Endothelial cell of umbilical vein (primary cell): Measurements from ENCODE around the gene DENND2C. TPM values are rescaled to one million over a fixed set of nuclear protein-coding genes. Genes with fewer than 3 reads are reported as not detected.

Experiments used
- BruUV-seq: library from RNA; stranded (reverse); fragments of 400-500 nt; replicated peaks from 2 replicates; lab custom pipeline; 2021; lab: Mats Ljungman, UMichigan
- CTCF ChIA-PET: fragments of 300-600, 350-600 bp; sonication (Branson Sonifier 250); formaldehyde crosslinking; loops from one replicate; lab custom pipeline; 2021; ENCODE audit warnings: antibody characterized with exemption, inconsistent platforms; lab: Charles Lee
- POLR2A ChIA-PET: fragments of 300-600, 350-600 bp; sonication (Branson Sonifier 250); formaldehyde crosslinking; loops from one replicate; lab custom pipeline; 2021; ENCODE audit warnings: antibody characterized with exemption, inconsistent platforms; lab: Charles Lee
- DNase-seq: peaks from one replicate; pipeline ENCODE4 v3.0.0-alpha.2; 2011; ENCODE audit warnings: low read depth, low spot score
- FAIRE-seq: peaks from 2 replicates; lab custom pipeline; 2011; peaks lifted over from hg19 to GRCh38; lab: Jason Lieb, UNC
- H2AFZ ChIP-seq: 2 replicates; pipeline ENCODE4 v1.6.0; 2012; ENCODE audit warnings: low read depth, low read length, control low read depth, inconsistent platforms
- H3K27ac ChIP-seq: 2 replicates; pipeline ENCODE4 v1.5.1; 2011; ENCODE audit warnings: low read depth, mild to moderate bottlenecking, control low read depth, low read length, moderate library complexity; ENCODE audit not compliant: insufficient read depth
- H3K27me3 ChIP-seq, 2 experiments: 2 replicates each; pipeline versions ENCODE4 v1.6.0 to v1.6.1; 2011; ENCODE audit warnings: low read length in 2 of 2, mixed read lengths in 1 of 2; ENCODE audit not compliant: control insufficient read depth in 2 of 2, insufficient read depth in 2 of 2
- H3K36me3 ChIP-seq, 2 experiments: 2 replicates in 1 of 2; 3 replicates in 1 of 2; pipeline ENCODE4 v1.5.1; 2011; ENCODE audit warnings: low read length in 2 of 2, mild to moderate bottlenecking in 1 of 2, moderate library complexity in 1 of 2; ENCODE audit not compliant: control insufficient read depth in 2 of 2, insufficient read depth in 2 of 2; ENCODE audit errors: extremely low read depth in 1 of 2
- H3K4me1 ChIP-seq: 3 replicates; pipeline ENCODE4 v1.5.1; 2011; ENCODE audit warnings: mild to moderate bottlenecking, low read length; ENCODE audit not compliant: control insufficient read depth, insufficient read depth; ENCODE audit errors: extremely low read depth
- H3K4me2 ChIP-seq: 2 replicates; pipeline ENCODE4 v1.6.1; 2011; ENCODE audit warnings: low read length, control low read depth, mixed read lengths; ENCODE audit not compliant: insufficient read depth
- H3K4me3 ChIP-seq, 3 experiments: fragments of 200-600 bp in 1 of 3; sonication (generic), shearing (Covaris generic) in 1 of 3; replicated peaks in 1 of 3; 2 replicates each; pipeline ENCODE4 v1.5.1; 2011 to 2016; ENCODE audit warnings: control low read depth in 3 of 3, low read length in 3 of 3, mild to moderate bottlenecking in 2 of 3, inconsistent platforms in 1 of 3, low read depth in 1 of 3, moderate library complexity in 1 of 3; ENCODE audit not compliant: insufficient read depth in 1 of 3
- H3K79me2 ChIP-seq: 2 replicates; pipeline ENCODE4 v1.6.0; 2012; ENCODE audit warnings: low read length, inconsistent platforms; ENCODE audit not compliant: control insufficient read depth, insufficient read depth
- H3K9ac ChIP-seq: replicated peaks from 2 replicates; pipeline ENCODE3; 2011; ENCODE audit warnings: low read length, control low read depth; ENCODE audit not compliant: insufficient read depth; ENCODE audit errors: extremely low read depth
- H3K9me1 ChIP-seq: replicated peaks from 3 replicates; pipeline ENCODE4 v1.6.0; 2011; ENCODE audit warnings: mild to moderate bottlenecking, low read length; ENCODE audit not compliant: control insufficient read depth, insufficient read depth; ENCODE audit errors: extremely low read depth
- H3K9me3 ChIP-seq: replicated peaks from 2 replicates; pipeline ENCODE4 v1.5.1; 2012; ENCODE audit warnings: low read length, inconsistent platforms; ENCODE audit not compliant: control insufficient read depth, insufficient read depth
- H4K20me1 ChIP-seq: replicated peaks from 2 replicates; pipeline ENCODE3; 2011; ENCODE audit warnings: mild to moderate bottlenecking, low read length; ENCODE audit not compliant: control insufficient read depth, insufficient read depth; ENCODE audit errors: extremely low read depth
- EZH2 ChIP-seq: IDR thresholded peaks from 2 replicates; pipeline ENCODE4 v1.6.1; 2012; ENCODE audit warnings: borderline replicate concordance, low read depth, mild to moderate bottlenecking, moderate library complexity, low read length, inconsistent platforms; ENCODE audit not compliant: severe bottlenecking
- FOS ChIP-seq: IDR thresholded peaks from 2 replicates; pipeline ENCODE4 v1.6.1; 2011; ENCODE audit warnings: mild to moderate bottlenecking, low read length, moderate library complexity, borderline replicate concordance; ENCODE audit not compliant: insufficient read depth
- GATA2 ChIP-seq: IDR thresholded peaks from 2 replicates; pipeline ENCODE4 v1.7.0; 2011; ENCODE audit warnings: low read depth, mild to moderate bottlenecking, moderate library complexity, mixed read lengths, low read length; ENCODE audit not compliant: insufficient read length, insufficient read depth
- JUN ChIP-seq: IDR thresholded peaks from 2 replicates; pipeline ENCODE4 v1.6.1; 2011; ENCODE audit warnings: borderline replicate concordance, low read depth; ENCODE audit not compliant: insufficient read length, insufficient read depth
- MYC ChIP-seq: IDR thresholded peaks from one replicate; pipeline ENCODE4 v1.6.1; 2011; ENCODE audit warnings: mild to moderate bottlenecking, low read depth, low read length
- POLR2A ChIP-seq: IDR thresholded peaks from 2 replicates; pipeline ENCODE4 v1.6.1; 2012; ENCODE audit warnings: low read depth, mild to moderate bottlenecking, control low read depth, low read length
- POLR2AphosphoS5 ChIP-seq: IDR thresholded peaks from 2 replicates; pipeline ENCODE4 v1.6.1; 2012; ENCODE audit warnings: low read depth, mild to moderate bottlenecking, control low read depth, low read length, moderate library complexity; ENCODE audit not compliant: insufficient read depth
- dilution Hi-C: fragments of 300-500 bp; cut with MboI; formaldehyde crosslinking; loops from one replicate; pipeline ENCODE4 v1.15.0; 2019; ENCODE audit warnings: low sequenced_read_pairs; ENCODE audit not compliant: extremely low pct_ligation_motif_present
- intact Hi-C: fragments of 100-400 bp; cut with micrococcal nuclease; formaldehyde crosslinking; loops from one replicate; pipeline ENCODE4 v1.10.0; 2022
- polyA plus RNA-seq, 4 experiments: library from polyadenylated mRNA; depleted of rRNA in 3 of 4; stranded (reverse) in 3 of 4; unstranded in 1 of 4; fragments of >200 nt; gene quantifications; 2 replicates each; pipeline versions ENCODE4 v1.2.1 to v1.2.3, GENCODE V29; 2011 to 2012; ENCODE audit warnings: missing spikeins in 1 of 4
- total RNA-seq: library from RNA; stranded (reverse); gene quantifications from 2 replicates; pipeline ENCODE4 v1.2.3, GENCODE V29; 2021
- TF ChIP-seq, protein P1 (sequence below), 2 donors: IDR thresholded peaks; 1 replicate in 1 of 2; 2 replicates in 1 of 2; pipeline ENCODE4 v1.5.1; 2011; ENCODE audit warnings: low read length in 2 of 2, mild to moderate bottlenecking in 2 of 2, moderate library complexity in 2 of 2, control low read depth in 1 of 2, inconsistent platforms in 1 of 2, low read depth in 1 of 2; ENCODE audit not compliant: insufficient read depth in 1 of 2; ENCODE audit errors: extremely low read depth in 1 of 2
- TF ChIP-seq, protein P2 (sequence below): IDR thresholded peaks from 2 replicates; pipeline ENCODE4 v1.6.1; 2011; ENCODE audit not compliant: insufficient read depth, insufficient read length

The DENND2C gene
- total and polyA plus RNA-seq, 2 donors (not counting 3 experiments of a cell fraction or from before 2014, with no cell fraction given), result 0.12 to 0.22 TPM

DNA sequence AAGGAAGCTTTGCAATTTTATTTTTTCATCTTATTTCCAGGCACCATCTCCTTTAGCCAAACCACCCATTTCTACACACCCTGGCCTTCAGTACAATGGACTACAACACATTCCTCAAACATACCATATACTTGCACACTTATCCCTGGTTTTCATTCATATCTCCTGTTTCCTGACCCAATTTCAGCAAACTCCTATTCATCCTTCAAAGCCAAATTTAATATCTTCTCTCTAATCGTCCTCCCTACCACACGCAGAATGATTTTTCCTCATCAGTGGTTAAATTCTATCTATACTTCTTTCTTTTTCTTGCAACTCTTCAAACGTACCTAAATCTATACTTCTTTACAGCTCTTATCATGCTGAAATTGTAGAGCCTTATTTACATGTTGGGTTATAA is 2.9 kb downstream of the DENND2C start:
- H3K27me3 ChIP-seq, result peaks cover 2 to 4% of the 10 kb centered on the region in 2 experiments
- H3K9me3 ChIP-seq, result no peaks in the 10 kb centered on the region
- intact Hi-C loops (no loop called here), dilution Hi-C loops (no loop called here)
- ChIA-PET CTCF (interaction anchor here (1.3 kb wide), 1 partner anchor 28 kb away, joined by 3 read pairs; no protein-coding TSS in a partner anchor), POLR2A (no interaction called here)
- H3K9me1 ChIP-seq, result no peaks in the 10 kb centered on the region
- H4K20me1 ChIP-seq, result no peaks in the 10 kb centered on the region
- no peak overlapping the region for H3K4me2 ChIP-seq
- TF ChIP-seq JUN (no peak), POLR2A (no peak), POLR2AphosphoS5 (no peak), EZH2 (no peak), GATA2 (no peak), MYC (no peak), FOS (no peak)
- TF ChIP-seq, protein P1, sequence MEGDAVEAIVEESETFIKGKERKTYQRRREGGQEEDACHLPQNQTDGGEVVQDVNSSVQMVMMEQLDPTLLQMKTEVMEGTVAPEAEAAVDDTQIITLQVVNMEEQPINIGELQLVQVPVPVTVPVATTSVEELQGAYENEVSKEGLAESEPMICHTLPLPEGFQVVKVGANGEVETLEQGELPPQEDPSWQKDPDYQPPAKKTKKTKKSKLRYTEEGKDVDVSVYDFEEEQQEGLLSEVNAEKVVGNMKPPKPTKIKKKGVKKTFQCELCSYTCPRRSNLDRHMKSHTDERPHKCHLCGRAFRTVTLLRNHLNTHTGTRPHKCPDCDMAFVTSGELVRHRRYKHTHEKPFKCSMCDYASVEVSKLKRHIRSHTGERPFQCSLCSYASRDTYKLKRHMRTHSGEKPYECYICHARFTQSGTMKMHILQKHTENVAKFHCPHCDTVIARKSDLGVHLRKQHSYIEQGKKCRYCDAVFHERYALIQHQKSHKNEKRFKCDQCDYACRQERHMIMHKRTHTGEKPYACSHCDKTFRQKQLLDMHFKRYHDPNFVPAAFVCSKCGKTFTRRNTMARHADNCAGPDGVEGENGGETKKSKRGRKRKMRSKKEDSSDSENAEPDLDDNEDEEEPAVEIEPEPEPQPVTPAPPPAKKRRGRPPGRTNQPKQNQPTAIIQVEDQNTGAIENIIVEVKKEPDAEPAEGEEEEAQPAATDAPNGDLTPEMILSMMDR (IDR thresholded peaks at IDR 0.05; ENCODE audit: extremely low read depth in 1 of 2, insufficient read depth in 1 of 2, low read depth in 1 of 2, low read length in 2 of 2), result no peak
- TF ChIP-seq, protein P2, sequence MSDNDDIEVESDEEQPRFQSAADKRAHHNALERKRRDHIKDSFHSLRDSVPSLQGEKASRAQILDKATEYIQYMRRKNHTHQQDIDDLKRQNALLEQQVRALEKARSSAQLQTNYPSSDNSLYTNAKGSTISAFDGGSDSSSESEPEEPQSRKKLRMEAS, result no peak
- no peaks in the 10 kb centered on the region for H3K79me2 ChIP-seq
- no peak overlapping the region for H2AFZ ChIP-seq
- FAIRE-seq, result no peak
- no peaks in the 10 kb centered on the region for H3K36me3 ChIP-seq
- DNase-seq, result no peak
- H3K27ac ChIP-seq, result no peak overlapping the region
- H3K4me3 ChIP-seq, result no peak overlapping the region
- H3K4me1 ChIP-seq, result peaks cover 11% of the 10 kb centered on the region
- no peak overlapping the region for H3K9ac ChIP-seq
- BruUV-seq, result no TSS peak
